ENCODE data around the gene MPP3.

DNA sequence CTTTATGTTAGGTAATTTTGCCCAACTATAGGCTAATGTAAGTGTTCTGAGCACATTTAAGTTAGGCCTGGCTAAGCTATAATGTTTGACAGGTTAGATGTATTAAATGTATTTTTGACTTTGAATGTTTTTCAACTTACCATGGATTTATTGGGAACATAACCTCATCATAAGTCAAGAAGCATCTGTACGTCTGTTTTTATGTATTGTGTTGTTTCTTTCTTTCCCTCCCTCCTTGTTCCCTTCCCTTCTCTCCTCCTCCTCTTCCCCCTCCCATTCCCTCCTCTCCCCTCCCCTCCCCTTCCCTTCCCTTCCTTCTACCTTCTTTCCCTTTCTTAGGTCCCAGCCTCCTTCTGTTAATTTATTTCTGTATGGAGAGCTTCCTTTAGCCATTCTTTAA, 43.5 kb downstream of the MPP3 start:
- TF ChIP-seq, protein P1, sequence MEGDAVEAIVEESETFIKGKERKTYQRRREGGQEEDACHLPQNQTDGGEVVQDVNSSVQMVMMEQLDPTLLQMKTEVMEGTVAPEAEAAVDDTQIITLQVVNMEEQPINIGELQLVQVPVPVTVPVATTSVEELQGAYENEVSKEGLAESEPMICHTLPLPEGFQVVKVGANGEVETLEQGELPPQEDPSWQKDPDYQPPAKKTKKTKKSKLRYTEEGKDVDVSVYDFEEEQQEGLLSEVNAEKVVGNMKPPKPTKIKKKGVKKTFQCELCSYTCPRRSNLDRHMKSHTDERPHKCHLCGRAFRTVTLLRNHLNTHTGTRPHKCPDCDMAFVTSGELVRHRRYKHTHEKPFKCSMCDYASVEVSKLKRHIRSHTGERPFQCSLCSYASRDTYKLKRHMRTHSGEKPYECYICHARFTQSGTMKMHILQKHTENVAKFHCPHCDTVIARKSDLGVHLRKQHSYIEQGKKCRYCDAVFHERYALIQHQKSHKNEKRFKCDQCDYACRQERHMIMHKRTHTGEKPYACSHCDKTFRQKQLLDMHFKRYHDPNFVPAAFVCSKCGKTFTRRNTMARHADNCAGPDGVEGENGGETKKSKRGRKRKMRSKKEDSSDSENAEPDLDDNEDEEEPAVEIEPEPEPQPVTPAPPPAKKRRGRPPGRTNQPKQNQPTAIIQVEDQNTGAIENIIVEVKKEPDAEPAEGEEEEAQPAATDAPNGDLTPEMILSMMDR (IDR thresholded peaks at IDR 0.05; ENCODE audit: low read depth, low read length, poor library complexity, severe bottlenecking): no peak
- TF ChIP-seq EZH2phosphoT487 (IDR thresholded peaks at IDR 0.05; ENCODE audit: borderline replicate concordance, low read length): no peak

Measured in DOHH2 (cell line).